ENCODE results near the gene ZNF280D.

ZNF280D gene

GRCh38 chr15:56674857-56675256 lies 58.5 kb downstream of the ZNF280D start:
- TF ChIP-seq CTCF (IDR thresholded peaks at IDR 0.05): no peak

GRCh38 chr15:56672721-56673120 lies 60.6 kb downstream of the ZNF280D start:
- TF ChIP-seq CTCF (IDR thresholded peaks at IDR 0.05): no peak

- no peak for TF ChIP-seq CTCF (IDR thresholded peaks at IDR 0.05)
Observed at GRCh38 chr15:56667517-56667916, 65.8 kb downstream of the ZNF280D start.

GRCh38 chr15:56660943-56661342 lies 72.4 kb downstream of the ZNF280D start:
- TF ChIP-seq CTCF (IDR thresholded peaks at IDR 0.05): no peak

- no peak for TF ChIP-seq CTCF (IDR thresholded peaks at IDR 0.05)
Observed at GRCh38 chr15:56659197-56659596, 74.1 kb downstream of the ZNF280D start.

- no peak for TF ChIP-seq CTCF (IDR thresholded peaks at IDR 0.05)
Observed at GRCh38 chr15:56654624-56655023, 78.7 kb downstream of the ZNF280D start.

GRCh38 chr15:56654216-56654615 lies 79.1 kb downstream of the ZNF280D start:
- no peak for TF ChIP-seq CTCF (IDR thresholded peaks at IDR 0.05)

- no peak for TF ChIP-seq CTCF (IDR thresholded peaks at IDR 0.05)
Observed at GRCh38 chr15:56653787-56654186, 79.5 kb downstream of the ZNF280D start.
